H9 (cell line): ENCODE measurements around the gene PDCL3. TPM values are rescaled to one million over a fixed set of nuclear protein-coding genes. Genes with fewer than 3 reads are reported as not detected.

Experiments
- DNase-seq: peaks from one replicate; pipeline ENCODE4 v3.0.0-alpha.2; 2017
- H2AFZ ChIP-seq: one replicate; pipeline ENCODE4 v1.6.1; 2013; ENCODE audit warnings: mild to moderate bottlenecking, low read length, control low read depth, moderate library complexity
- H2AK5ac ChIP-seq: 2 replicates; pipeline ENCODE4 v1.6.1; 2013; ENCODE audit warnings: low read length, control low read depth, mixed read lengths; ENCODE audit not compliant: insufficient read length
- H2BK120ac ChIP-seq: one replicate; pipeline ENCODE4 v1.6.1; 2013; ENCODE audit warnings: low read depth, mild to moderate bottlenecking, low read length, control low read depth, inconsistent platforms; ENCODE audit not compliant: poor library complexity, severe bottlenecking
- H2BK12ac ChIP-seq: 2 replicates; pipeline ENCODE4 v1.6.1; 2013; ENCODE audit warnings: low read length, control low read depth, mixed read lengths, low read depth; ENCODE audit not compliant: insufficient read length
- H2BK15ac ChIP-seq: 2 replicates; pipeline ENCODE4 v1.6.1; 2013; ENCODE audit warnings: low read depth, low read length, control low read depth
- H2BK20ac ChIP-seq: one replicate; pipeline ENCODE4 v1.6.1; 2013; ENCODE audit warnings: low read depth, mild to moderate bottlenecking, low read length, control low read depth, inconsistent platforms; ENCODE audit not compliant: poor library complexity, severe bottlenecking
- H2BK5ac ChIP-seq: 2 replicates; pipeline ENCODE4 v1.6.1; 2013; ENCODE audit warnings: low read length, control low read depth, mixed read lengths; ENCODE audit not compliant: insufficient read length
- H3K14ac ChIP-seq: 2 replicates; pipeline ENCODE4 v1.6.1; 2013; ENCODE audit warnings: low read length, control low read depth; ENCODE audit not compliant: insufficient read depth
- H3K18ac ChIP-seq: 2 replicates; pipeline ENCODE4 v1.6.1; 2013; ENCODE audit warnings: low read depth, mild to moderate bottlenecking, mixed read lengths, low read length, control low read depth; ENCODE audit not compliant: insufficient read length
- H3K23ac ChIP-seq: 2 replicates; pipeline ENCODE4 v1.6.1; 2013; ENCODE audit warnings: low read length, control low read depth, mixed read lengths, low read depth; ENCODE audit not compliant: insufficient read length
- H3K23me2 ChIP-seq: 2 replicates; pipeline ENCODE4 v1.6.1; 2013; ENCODE audit warnings: low read depth, mild to moderate bottlenecking, mixed read lengths, low read length, control low read depth; ENCODE audit not compliant: insufficient read length, poor library complexity, severe bottlenecking
- H3K27ac ChIP-seq: 2 replicates; pipeline ENCODE4 v1.5.1; 2013; ENCODE audit warnings: low read length, control low read depth, mixed read lengths, low read depth; ENCODE audit not compliant: insufficient read length
- H3K27me3 ChIP-seq: 2 replicates; pipeline ENCODE4 v1.6.1; 2013; ENCODE audit warnings: low read length, control low read depth, inconsistent platforms; ENCODE audit not compliant: insufficient read depth
- H3K4ac ChIP-seq: 2 replicates; pipeline ENCODE4 v1.6.1; 2013; ENCODE audit warnings: low read depth, mild to moderate bottlenecking, control low read depth, inconsistent platforms, low read length, moderate library complexity
- H3K4me1 ChIP-seq: 2 replicates; pipeline ENCODE4 v1.6.1; 2013; ENCODE audit warnings: low read length, control low read depth, inconsistent platforms; ENCODE audit not compliant: insufficient read depth
- H3K4me2 ChIP-seq: 2 replicates; pipeline ENCODE4 v1.6.1; 2013; ENCODE audit warnings: low read length, control low read depth, mixed read lengths; ENCODE audit not compliant: insufficient read length, insufficient read depth
- H3K56ac ChIP-seq: 2 replicates; pipeline ENCODE4 v1.6.1; 2013; ENCODE audit warnings: low read depth, mild to moderate bottlenecking, mixed read lengths, low read length, control low read depth; ENCODE audit not compliant: insufficient read length
- H3K79me1 ChIP-seq: 2 replicates; pipeline ENCODE4 v1.6.1; 2013; ENCODE audit warnings: low read depth, mild to moderate bottlenecking, moderate library complexity, low read length, control low read depth, inconsistent platforms; ENCODE audit not compliant: insufficient read depth, poor library complexity, severe bottlenecking
- H3K79me2 ChIP-seq: 2 replicates; pipeline ENCODE4 v1.6.1; 2013; ENCODE audit warnings: low read length, control low read depth, inconsistent platforms; ENCODE audit not compliant: insufficient read depth
- H3K9ac ChIP-seq: 2 replicates; pipeline ENCODE4 v1.6.1; 2013; ENCODE audit warnings: low read length, control low read depth, mixed read lengths; ENCODE audit not compliant: insufficient read length; ENCODE audit errors: extremely low read depth
- H3K9me3 ChIP-seq: one replicate; pipeline ENCODE4 v1.6.1; 2013; ENCODE audit warnings: low read depth, low read length, inconsistent platforms; ENCODE audit not compliant: control insufficient read depth
- H3T11ph ChIP-seq: one replicate; pipeline ENCODE4 v1.6.1; 2013; ENCODE audit warnings: mild to moderate bottlenecking, low read length, control low read depth, inconsistent platforms
- H4K20me1 ChIP-seq: one replicate; pipeline ENCODE4 v1.6.1; 2013; ENCODE audit not compliant: control insufficient read depth, insufficient read length, insufficient read depth
- H4K5ac ChIP-seq: 2 replicates; pipeline ENCODE4 v1.6.1; 2013; ENCODE audit warnings: low read depth, mild to moderate bottlenecking, mixed read lengths, low read length, control low read depth; ENCODE audit not compliant: insufficient read length
- H4K8ac ChIP-seq: replicated peaks from 2 replicates; pipeline ENCODE4 v1.6.1; 2013; ENCODE audit warnings: low read length, control low read depth, mixed read lengths, low read depth; ENCODE audit not compliant: insufficient read length
- H4K91ac ChIP-seq: 2 replicates; pipeline ENCODE4 v1.6.1; 2013; ENCODE audit warnings: low read depth, mild to moderate bottlenecking, moderate library complexity, mixed read lengths, low read length, control low read depth; ENCODE audit not compliant: insufficient read length
- H3K27ac Mint-ChIP-seq, 3 experiments: 2 replicates in 2 of 3; 3 replicates in 1 of 3; pipeline ENCODE4 v1.8.0; 2020 to 2021; ENCODE audit warnings: mixed read lengths in 3 of 3, mild to moderate bottlenecking in 1 of 3, moderate library complexity in 1 of 3
- H3K27me3 Mint-ChIP-seq: 2 replicates; pipeline ENCODE4 v1.8.0; 2021; ENCODE audit warnings: low read depth, mild to moderate bottlenecking, moderate library complexity, mixed read lengths
- H3K36me3 Mint-ChIP-seq, 3 experiments: 2 replicates in 2 of 3; 3 replicates in 1 of 3; pipeline ENCODE4 v1.8.0; 2020 to 2021; ENCODE audit warnings: low read depth in 3 of 3, mixed read lengths in 3 of 3; ENCODE audit not compliant: insufficient read depth in 1 of 3
- H3K4me1 Mint-ChIP-seq, 2 experiments: 2 replicates each; pipeline ENCODE4 v1.8.0; 2020; ENCODE audit warnings: mixed read lengths in 2 of 2
- H3K4me3 Mint-ChIP-seq, 2 experiments: 2 replicates in 1 of 2; 3 replicates in 1 of 2; pipeline ENCODE4 v1.8.0; 2020 to 2021; ENCODE audit warnings: mild to moderate bottlenecking in 2 of 2, mixed read lengths in 2 of 2, moderate library complexity in 1 of 2
- H3K9me3 Mint-ChIP-seq, 2 experiments: 2 replicates in 1 of 2; 3 replicates in 1 of 2; pipeline ENCODE4 v1.8.0; 2020; ENCODE audit warnings: mild to moderate bottlenecking in 2 of 2, mixed read lengths in 2 of 2, moderate library complexity in 1 of 2
- CTCF ChIP-seq: fragments of 200-600 bp; sonication (generic); conservative IDR thresholded peaks from 3 replicates; pipeline ENCODE4 v1.8.0; 2021; ENCODE audit warnings: antibody characterized with exemption, mild to moderate bottlenecking
- WGBS: extraction: QIAGEN DNeasy Blood & Tissue Kit; methylation state at CpG from one replicate; pipeline ENCODE4 v1.1.7; 2013; ENCODE audit warnings: missing lambda C conversion rate, low lambda C conversion rate, mixed read lengths; ENCODE audit not compliant: insufficient read length; ENCODE audit errors: extremely low coverage; 5-methylcytosine and 5-hydroxymethylcytosine counted together
- total RNA-seq: library from RNA; stranded (reverse); gene quantifications from 2 replicates; pipeline ENCODE4 v1.2.1, GENCODE V29; 2021

The PDCL3 gene
- total RNA-seq, 1 experiment from 2014 or later: 39.4 TPM

DNA sequence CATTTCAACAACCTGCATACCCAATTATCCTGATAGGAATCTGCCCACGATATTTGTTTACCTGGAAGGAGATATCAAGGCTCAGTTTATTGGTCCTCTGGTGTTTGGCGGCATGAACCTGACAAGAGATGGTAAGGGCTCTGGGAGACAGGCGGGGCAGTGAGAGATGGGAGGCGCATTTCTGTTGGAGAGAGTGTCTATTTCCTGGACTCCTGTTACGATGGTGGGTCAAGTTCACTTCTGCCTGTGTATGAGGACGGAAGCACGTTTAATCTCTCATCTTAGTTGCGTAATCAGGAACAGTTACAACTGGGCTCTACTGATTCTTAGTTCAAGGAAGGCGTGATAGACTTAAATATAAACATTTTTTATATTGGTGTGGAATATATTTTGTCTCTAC, 8.9 kb downstream of the PDCL3 start:
- Histone ChIP-seq H3K79me2 (no peaks in the 10 kb centered on the region), H3T11ph (no peak overlapping the region), H2BK5ac (no peak overlapping the region), H4K5ac (no peak overlapping the region), H4K91ac (no peak overlapping the region), H2BK120ac (no peak overlapping the region), H3K23me2 (no peaks in the 10 kb centered on the region), H2BK15ac (no peak overlapping the region), H3K23ac (no peak overlapping the region), H4K20me1 (no peaks in the 10 kb centered on the region), H3K4me1 (no peaks in the 10 kb centered on the region), H3K27me3 (no peaks in the 10 kb centered on the region), H3K18ac (no peak overlapping the region), H3K9me3 (no peaks in the 10 kb centered on the region), H3K79me1 (no peaks in the 10 kb centered on the region), H3K4me2 (no peak overlapping the region), H3K9ac (no peak overlapping the region), H2BK12ac (no peak overlapping the region), H2AK5ac (no peak overlapping the region), H3K14ac (no peak overlapping the region), H3K56ac (no peak overlapping the region), H2BK20ac (no peak overlapping the region), H3K4ac (no peak overlapping the region), H3K27ac (no peak overlapping the region), H4K8ac (no peak overlapping the region), H2AFZ (no peak overlapping the region)
- DNase-seq: no peak
- Mint-ChIP-seq H3K4me1 (no peaks in the 10 kb centered on the region), H3K27ac (no peak overlapping the region), H3K27me3 (no peaks in the 10 kb centered on the region), H3K9me3 (no peaks in the 10 kb centered on the region), H3K4me3 (no peak overlapping the region), H3K36me3 (peaks cover 28 to 79% (median 61%) of the 10 kb centered on the region in 3 experiments; a peak in 6 of 7 replicates)
- no peak for TF ChIP-seq CTCF
- WGBS: no CpG with 5 or more reads among the region's 9 CpGs
